ENCODE results near the gene MAST4.

Gene MAST4

GRCh38 chr5:66603881-66604280 lies 7.7 kb downstream of the MAST4 start:
- DNase-seq (ENCODE audit: low spot score): no peak

- DNase-seq (ENCODE audit: low spot score): no peak
Observed at GRCh38 chr5:66606713-66607112, 10.5 kb downstream of the MAST4 start.

- no peak for DNase-seq (ENCODE audit: low spot score)
Observed at GRCh38 chr5:66608501-66608900, 12.3 kb downstream of the MAST4 start.

DNA sequence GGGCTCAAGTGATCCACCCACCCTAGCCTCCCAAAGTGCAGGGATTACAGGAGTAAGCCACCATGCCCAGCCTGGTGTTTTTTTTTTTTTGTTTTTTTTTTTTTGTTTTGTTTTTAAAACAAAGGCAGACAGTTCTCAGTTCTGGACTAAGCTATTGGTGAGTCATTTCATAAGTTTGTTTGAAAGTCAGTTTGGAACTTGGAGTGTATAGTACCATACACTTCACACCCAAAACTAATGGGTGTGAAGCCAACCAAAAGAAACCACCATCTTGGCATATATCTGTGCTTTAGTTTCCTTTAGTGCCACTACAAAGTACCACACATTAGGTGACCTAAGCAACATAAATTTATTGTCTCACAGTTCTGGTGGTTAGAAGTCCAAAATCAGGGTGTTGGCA lies 13.4 kb downstream of the MAST4 start:
- DNase-seq (ENCODE audit: low spot score): no peak

GRCh38 chr5:66612226-66612625 lies 16.0 kb downstream of the MAST4 start:
- no peak for DNase-seq (ENCODE audit: low spot score)

GRCh38 chr5:66615136-66615535 lies 18.9 kb downstream of the MAST4 start:
- no peak for DNase-seq (ENCODE audit: low spot score)

DNA sequence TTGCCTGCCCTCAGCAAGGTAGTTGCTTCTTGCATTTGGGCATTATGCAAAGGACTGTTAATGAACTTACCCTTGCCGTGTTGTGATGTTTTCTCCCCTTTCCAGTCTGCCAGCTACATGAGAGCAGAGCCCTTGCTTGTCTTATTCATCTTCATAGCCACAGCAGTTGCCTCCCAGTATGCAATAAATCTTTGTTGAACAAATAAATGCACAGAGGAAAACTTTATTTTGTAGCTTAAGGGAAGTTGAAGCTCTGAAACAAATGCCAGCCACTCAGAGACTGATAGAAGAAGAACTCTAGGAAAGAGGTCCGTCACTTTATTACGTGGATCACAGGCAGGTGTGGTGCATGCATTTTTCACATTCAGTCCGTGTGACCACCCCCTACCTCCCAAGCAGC lies 19.7 kb downstream of the MAST4 start:
- no peak for DNase-seq (ENCODE audit: low spot score)

DNA sequence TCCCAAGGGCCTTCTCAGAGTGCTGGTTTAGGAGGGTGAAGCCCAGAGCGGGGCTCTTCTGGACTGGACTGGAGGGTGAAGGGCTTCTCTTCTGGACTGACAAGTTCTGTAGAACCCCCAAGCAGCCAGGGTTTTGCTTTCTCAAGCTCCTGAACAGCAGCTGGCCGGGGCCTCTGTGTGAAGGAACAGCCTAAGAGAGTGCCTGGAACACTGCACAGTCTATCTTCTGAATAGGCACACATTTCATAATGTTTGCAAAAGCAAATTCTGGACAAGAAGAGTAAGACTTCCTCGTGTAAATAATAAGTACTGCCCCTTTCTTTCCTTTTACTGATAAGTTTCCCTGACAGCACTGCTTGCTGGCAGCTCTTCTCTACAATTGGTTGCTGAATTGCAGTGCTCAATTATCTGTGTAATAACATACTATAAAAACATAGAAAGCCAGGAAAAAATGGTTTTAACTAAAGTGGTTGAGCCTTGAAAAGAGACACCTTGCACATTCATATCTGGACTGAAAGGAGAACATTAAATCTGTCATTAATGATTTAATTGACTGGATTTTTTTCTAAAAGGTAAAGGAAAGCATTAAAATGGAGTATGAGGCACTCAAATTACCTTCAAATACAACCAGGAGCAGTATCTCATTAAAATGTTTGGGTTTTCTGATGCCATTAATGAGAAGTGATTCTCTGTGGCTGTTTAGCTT lies 20.5 kb downstream of the MAST4 start:
- no peak for DNase-seq (ENCODE audit: low spot score)

DNA sequence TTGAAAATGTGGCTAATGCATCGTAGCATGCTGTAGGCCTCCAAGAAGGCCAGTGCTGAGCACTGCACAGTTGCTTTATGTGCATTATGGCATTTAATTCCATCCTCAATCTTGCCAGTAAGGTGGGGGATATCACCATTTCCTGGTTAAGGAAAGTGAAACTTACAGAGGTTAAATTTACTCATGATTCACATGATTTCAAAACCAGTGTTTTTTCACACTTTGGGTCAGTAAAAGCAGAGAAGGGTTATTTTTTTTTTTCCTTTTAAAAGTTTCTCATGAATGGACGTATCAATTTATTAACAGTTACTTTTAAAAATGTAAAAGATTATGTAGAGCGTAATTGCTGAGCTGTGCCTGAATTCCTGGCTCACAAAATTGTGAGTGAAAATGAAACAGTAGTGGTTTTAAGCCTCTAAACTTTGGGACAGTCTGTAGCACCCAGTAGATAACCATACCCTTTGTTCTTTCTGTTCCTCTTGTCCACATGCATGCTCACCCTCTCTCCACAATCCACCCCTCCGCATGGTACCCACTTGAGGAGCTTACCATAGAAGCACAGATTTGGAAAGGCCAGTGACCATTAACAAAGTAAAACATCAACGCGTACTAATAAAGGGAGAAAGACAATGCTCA lies 21.2 kb downstream of the MAST4 start:
- DNase-seq (ENCODE audit: low spot score): no peak

DNA sequence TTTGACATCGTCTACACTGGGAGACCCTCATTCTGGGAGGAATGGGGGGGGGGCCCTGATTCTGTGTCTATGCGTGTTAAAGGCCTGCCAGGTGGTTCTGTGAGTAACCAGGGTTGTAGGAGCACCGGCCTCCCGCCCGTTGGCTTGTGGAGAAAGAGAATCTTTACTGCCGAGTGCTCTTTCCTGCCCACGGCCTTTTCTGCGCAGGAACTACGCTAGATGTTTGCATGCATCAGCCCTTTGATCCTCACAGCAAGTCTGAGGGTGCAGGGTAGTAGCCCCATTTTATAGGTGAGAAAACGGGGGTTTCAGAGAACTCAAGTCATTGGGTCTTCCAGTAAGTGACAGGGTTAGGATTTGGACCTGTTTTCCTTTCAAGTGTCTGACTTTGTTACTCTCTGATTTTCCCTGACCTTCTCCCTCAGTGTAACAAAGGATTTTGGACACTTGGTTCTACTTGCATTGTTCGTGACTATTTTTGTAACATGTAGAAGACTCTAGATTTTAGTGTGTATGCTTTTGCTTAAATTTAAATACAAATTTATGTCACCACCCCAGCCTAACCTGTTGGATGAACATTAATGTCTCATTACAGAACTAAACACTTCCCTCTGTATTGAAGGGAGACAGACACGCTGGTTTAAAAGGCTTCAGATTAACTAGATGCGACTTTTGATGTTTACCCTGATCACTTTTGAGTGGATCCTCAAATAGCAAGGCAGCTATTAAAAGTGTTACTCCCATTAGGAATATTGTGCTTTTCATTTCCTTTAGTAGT lies 22.0 kb downstream of the MAST4 start:
- no peak for DNase-seq (ENCODE audit: low spot score)

GRCh38 chr5:66620711-66621110 lies 24.5 kb downstream of the MAST4 start:
- DNase-seq (ENCODE audit: low spot score): no peak

DNA sequence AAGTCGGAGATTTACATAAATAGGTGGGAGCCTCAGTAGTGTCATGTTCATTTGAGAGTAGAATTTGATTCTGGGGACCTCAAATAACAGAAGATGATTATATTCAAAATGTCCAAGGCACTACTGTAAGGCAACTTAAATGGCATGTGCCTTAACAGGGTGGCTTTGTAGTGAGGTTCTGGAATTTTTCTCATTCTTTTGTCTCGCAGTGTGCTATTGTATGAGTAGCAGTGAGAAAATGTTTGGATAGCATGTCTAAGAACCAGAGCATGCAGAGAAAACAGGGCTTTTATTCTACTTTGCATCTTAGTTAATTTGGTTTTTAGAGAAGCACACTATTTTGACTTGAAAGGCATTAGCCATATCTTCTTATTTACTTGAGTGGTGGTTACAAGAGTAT lies 25.0 kb downstream of the MAST4 start:
- DNase-seq (ENCODE audit: low spot score): no peak

- no peak for DNase-seq (ENCODE audit: low spot score)
Observed at GRCh38 chr5:66621736-66622135, 25.5 kb downstream of the MAST4 start.

DNA sequence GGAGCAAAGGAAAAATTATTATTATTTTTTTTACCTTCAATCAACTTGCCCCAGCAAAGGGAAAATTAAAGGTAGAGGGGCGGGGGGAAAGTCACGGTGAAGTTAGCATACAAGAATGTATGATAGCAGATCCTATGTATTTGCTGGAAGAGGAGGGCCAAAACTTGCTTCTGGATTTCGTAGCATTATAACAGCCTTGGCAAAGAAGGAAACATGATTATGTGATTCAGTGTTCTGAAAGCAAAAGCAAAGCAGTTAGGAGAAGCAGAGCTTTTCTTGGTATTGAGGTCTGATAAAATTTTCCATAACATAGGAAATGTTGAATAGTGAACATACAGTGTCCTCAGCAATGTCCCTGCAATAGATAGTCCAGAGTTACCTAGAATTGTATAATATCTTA lies 32.4 kb downstream of the MAST4 start:
- DNase-seq (ENCODE audit: low spot score): no peak

- no peak for DNase-seq (ENCODE audit: low spot score)
Observed at GRCh38 chr5:66629446-66629845, 33.3 kb downstream of the MAST4 start.

GRCh38 chr5:66633754-66634153 lies 37.6 kb downstream of the MAST4 start:
- peak; percentile 12 for DNase-seq (ENCODE audit: low spot score)

DNA sequence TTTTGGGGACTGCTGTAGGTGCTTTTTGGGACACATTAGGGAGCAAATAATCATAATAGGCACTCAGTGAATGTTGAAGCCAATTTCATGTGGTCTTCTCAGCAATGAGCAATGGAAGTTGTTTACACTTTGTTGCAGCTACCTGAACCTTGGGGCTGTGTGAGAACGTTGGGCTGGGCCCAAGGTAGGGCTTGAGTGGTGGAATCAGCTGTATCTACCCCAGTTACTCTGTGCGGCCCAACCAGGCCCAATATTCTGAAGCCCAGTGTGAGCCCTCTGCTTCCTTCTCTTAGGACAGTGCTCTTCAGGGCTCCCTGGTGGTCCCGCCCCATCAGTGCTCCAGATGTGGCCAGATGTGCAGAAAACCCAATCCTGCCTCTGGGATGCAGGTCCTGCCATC lies 38.4 kb downstream of the MAST4 start:
- DNase-seq (ENCODE audit: low spot score): no peak

DNA sequence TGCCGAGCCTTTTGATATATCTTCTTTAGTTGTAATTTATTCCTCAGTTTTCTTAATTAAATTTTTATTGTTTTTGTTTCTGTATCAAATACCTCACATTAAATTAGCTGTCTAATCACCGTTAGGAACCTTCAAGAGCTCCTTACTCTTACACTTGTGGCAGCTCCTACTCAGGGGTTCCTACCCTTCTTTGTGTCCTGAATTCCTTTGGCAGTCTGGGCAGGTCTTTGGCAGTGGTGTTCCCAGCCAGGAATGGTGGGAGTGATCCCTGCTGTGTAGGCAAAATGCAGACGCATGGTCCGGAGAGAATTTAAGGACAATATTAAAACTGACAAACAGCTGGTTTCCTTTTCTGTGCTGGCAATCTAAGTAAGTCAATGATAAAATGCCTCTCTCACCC lies 41.8 kb downstream of the MAST4 start:
- DNase-seq (ENCODE audit: low spot score): no peak

- DNase-seq (ENCODE audit: low spot score): no peak
Observed at GRCh38 chr5:66639037-66639436, 42.8 kb downstream of the MAST4 start.

DNA sequence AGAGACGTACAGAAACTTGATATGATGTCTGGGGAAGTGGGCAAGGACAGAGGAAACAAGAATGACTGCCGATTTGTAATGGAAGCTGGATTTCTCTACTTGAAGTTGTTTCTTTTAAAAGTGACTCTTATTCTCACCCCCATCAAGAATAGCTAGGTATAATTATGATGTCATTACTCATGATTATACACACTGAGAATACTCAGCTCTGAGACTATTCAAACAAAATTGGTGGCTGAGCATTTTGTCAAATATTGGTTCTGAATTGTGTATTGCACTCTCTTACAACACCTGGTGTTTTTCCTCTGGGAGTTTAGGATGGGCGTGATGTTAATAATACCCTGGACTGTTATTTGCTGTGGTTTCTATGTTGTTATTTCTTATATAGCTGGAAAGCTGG lies 46.3 kb downstream of the MAST4 start:
- DNase-seq (ENCODE audit: low spot score): no peak

- no peak for DNase-seq (ENCODE audit: low spot score)
Observed at GRCh38 chr5:66643387-66643786, 47.2 kb downstream of the MAST4 start.

DNA sequence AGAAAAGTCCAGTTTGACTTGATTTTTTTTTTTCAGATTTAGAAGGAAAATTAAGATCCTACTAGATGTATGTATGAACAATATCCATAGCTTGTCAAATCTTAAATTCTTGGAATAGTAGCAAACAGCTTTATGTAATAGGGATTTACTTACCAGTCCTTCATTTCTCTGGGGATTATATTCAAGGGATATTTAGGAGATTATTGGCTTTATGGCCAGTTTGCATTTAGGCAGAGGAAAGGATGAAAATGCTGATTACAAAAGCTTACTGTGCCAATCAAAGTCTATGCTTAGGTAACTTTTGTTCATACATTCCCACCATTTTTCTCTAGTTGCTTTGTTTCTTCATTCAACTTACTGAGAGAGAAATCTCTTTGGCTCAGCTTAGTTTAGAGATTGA lies 47.9 kb downstream of the MAST4 start:
- no peak for DNase-seq (ENCODE audit: low spot score)

- DNase-seq (ENCODE audit: low spot score): no peak
Observed at GRCh38 chr5:66645039-66645438, 48.8 kb downstream of the MAST4 start.

Data from SK-N-DZ (cell line).